CD4-positive, alpha-beta T cell treated with Interleukin-12 subunit alpha and Interleukin-12 subunit beta, for 1 hour (primary cell): ENCODE results near the gene RBMS2.

Source experiments
- DNase-seq: peaks from one replicate; pipeline ENCODE4 v3.0.0-alpha.2; 2020

Gene RBMS2

DNA sequence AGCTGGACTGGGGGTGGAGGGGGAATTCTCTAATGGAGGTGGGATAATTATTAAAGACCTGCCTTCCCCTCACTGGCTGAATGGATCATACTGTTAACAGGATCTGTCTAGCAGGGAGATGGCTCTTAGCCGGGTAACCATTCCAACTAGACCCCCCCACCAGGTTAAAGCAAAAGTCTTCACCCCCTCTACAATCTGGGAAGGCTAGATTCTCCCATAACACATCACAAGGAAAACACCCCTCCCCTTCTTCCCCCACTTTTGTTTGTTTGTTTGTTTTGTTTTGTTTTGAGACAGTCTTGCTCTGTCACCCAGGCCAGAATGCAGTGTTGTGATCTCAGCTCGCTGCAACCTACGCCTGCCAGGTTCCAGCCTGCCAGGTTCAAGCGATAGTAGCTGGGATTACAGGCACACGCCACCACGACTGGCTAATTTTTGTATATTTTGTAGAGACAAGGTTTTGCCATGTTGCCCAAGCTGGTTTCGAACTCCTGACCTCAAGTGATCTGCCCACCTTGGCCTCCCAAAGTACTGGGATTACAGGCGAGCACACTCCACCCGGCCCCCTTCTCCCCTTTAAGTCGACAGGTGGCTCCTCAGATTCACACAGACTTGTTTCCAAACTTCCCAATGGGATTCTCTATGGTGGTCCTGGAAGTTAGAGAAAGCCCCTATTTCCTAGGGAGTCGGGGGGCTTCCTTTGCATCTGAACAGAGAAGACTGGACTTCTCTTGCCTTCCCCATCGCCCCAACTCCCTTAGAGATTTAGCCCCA is 112.0 kb downstream of the RBMS2 start:
- DNase-seq, result no peak

DNA sequence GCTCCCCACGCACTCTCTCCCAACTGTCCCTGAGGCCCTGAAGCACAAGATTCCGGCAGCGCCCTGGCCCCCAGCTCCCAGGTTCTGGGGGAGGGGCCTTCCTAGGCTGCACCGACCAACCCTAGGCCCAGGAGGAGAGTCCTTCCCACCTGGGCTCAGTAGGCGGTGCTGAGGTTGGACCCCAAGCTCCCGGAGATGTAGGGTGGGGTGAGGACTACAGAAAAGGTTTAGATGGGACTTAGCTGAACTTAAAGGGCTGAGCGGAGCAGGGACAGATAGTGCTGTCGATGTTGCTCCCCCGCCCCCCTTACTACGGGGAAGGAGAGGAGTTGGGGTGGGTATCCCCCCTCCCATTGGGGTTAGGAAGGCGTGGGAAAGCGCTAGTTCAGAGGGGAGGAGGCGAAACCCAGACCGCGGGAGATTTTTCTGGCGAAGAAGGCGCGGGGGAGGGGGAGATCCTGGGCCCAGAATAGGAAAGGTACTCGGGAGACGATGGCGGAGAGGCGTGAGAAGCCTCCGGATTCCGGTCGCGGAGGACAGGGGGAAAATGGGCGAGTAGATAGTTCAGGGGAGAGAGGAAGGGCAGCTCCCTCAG is 112.7 kb downstream of the RBMS2 start:
- peak; percentile 28 for DNase-seq

DNA sequence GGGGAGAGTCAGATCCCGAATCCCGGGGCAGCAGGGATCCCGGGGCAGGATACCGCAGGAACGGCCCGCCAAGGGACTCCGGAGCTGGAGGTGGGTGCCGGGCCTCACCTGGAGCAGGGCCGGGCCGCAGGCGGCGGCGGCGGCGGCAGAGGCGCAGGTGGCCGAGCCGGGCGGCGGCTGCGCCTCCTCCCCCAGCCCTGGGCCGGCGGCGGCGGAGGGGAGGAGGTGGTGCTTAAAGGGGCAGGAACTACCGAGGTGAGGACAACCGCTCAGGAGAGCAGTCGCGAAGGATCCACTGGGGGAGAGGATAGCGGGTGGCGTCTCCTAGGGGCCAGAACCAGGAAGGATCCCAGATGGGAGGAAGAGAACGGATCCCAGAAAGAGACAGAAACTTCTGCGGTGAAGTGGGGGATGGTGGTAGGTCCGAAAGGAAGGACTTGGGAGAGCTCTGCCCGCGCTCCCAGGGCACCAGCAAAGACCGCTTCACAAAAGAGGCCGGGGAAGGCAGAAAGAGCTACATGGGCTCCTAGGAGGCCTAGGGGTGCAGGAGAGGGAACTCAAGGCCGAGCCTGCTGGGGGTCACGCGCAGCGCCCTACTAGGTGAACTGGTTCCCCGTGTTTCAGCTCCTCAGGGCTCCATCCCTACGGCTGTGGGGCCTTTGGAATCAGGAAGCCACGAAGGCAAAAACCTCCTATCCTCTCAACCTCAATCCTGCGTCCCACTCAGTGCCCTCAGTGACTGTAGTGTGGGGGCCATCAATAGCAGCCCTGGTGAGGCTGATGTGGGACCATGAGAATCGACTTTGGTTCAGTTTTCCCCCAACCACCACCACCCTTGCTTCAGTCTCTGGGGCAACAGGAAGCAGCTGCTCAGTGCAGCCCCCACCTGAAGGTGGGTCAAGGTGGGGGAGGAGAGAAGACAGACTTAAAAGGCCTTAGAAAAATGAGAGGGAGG is 113.5 kb downstream of the RBMS2 start:
- peak; percentile 73 for DNase-seq

DNA sequence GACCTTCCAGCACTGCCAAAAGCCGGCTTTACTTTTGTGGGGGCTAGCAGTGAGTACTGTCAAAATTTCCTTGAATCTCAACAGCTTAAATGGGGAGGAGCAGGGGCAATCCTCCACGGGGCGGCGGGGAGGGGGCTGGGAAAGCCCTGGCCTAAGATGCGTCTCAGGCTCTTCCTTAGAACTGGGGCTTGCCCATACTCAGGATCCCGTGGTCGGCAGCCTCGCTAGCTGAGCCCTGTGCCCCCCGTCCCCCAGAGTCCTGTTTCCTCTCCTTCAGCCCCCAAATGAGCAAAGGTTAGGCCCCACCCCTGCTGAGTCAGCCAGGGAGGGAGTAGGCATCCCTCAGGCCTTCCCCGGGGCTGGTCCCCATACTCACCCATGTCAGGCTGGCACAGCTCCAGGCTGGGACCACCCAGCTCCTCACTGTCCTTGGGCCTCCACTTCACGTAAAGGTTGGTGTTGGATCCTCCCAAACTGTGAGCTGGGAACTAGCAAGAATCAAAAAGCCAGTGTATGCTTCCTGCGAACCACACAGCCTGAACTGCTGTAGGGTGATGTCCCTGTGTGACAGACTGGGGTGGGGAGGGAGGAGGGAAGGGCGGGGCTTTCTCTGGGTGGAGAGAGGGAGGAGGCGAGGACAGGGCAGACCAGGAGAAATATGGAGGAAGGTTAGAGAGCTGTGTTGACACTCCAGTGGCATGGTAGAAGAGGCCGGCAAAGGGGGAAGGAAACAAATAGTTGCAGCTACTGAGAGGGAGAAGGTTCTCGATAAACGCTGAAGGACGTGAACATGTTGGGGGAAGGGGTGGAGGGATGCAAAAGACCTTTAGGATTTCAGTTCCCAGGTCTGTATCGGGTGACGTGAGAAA is 114.4 kb downstream of the RBMS2 start:
- peak; percentile 86 for DNase-seq

DNA sequence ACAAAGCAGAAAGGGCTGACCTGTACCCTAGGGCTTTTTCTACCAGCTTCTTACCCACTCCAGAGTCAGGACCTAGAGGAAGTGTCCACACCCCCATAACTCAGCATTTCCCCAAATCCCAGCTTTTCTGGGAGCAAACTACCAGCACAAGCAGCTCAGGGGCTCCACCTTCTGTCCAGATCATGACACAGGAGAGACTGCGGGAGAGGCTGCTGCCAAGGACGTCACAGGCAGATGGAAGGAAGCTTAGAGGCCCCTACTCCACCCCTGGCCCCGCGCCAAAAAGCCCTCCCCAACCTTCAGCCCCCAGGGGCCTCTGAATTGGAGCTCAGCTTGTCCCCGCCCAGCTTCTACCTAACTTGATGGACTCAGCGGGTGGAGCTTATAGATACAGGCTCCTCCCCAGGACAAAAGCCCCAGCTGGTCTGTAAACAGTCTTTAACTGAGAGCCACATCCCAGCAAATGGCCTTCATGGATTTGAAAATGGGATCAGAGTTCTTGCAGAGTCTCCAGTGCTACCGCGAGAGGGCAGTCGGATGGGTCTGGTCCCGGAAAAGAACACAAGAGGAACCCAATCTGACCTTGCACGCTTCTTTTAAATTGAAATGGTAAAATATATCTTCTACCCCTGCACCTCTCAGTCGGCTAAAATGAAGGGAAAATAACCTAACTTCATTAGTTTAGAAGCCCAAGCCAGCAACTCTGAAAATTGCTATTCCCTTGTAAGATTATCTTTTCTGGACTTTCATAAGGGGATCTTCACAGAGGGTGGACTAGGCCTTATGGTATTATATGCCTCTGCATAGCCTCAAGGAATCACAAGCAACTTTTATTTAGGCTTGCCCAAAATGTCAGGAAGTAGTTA is 115.3 kb downstream of the RBMS2 start:
- DNase-seq, result peak; percentile 95

DNA sequence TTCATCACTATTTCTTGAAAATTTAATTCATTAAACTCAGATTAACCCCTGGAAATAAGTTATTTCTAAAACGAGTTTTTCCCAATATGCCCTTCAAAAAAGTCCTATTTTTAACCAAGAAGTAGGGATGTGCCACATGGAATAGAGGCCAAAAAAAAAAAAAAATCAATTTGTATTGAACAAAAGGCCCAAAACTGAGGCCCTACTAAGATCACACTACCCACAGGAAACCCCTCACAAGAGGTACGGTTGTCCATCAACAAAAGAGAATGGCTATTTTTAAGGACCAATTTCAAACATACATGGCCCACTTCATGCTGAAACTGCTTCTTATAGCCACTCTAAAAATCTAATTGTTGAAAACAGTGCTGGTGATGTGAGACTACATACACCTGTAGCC is 116.0 kb downstream of the RBMS2 start:
- no peak for DNase-seq

DNA sequence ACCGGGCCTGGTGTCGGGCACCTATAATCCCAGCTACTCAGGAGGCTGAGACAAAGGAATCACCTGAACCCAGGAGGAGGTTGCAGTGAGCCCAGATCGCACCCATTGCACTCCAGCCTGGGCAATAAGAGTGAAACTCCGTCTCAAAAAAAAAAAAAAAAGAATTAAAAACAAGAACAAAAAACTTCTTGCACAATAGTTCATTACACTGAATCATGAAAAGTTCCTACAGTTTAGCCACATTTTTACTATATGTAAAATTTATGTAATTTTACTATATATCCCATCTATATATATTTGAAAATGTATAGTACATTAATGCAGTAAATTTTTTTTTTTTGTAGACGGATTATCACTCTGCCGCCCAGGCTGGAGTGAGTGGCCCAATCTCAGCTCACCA is 119.6 kb downstream of the RBMS2 start:
- no peak for DNase-seq

DNA sequence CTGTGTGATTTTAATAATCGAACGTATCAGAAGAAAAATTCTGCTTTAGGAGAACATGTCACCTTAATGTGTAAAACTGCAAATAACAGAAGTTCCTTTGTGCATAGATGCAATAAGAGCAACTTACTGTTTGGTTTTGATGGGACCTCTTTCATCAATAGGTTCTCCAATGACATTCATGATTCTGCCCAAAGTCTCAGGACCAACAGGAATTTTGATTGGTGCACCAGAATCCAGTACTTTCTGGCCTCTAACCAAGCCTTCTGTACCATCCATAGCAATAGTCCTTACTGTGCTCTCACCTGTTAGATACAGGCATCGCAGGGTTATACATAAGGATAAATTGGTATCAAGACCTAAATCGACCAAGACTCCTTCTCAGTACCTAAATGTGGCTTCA is 123.0 kb downstream of the RBMS2 start:
- DNase-seq, result no peak

DNA sequence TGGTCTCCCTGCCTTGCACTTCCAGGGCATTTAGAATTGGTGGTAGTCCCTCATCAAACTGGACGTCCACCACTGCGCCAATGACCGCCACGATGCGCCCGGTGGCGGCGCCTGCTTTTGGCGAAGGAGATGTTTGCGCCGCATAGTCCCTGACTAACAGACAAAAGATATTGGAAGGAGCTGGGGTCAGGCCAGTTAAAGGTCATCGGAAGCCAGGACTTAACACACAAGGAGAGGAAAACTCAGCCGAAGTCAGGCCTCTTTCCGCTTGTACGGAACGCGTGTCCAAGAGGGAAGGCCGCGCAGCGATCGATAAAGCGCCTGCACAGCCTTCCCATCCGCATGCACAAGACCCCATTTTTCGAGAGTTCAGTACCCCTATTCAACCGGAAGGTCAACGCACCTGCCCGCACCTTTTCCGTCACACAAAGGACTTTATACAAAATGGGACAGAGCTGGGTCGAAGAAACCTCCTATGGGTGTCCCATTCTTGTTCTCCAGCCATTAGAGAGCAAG is 123.6 kb downstream of the RBMS2 start:
- no peak for DNase-seq
